HL-60 (cell line): ENCODE results near the gene PYGB.

Experiments
- DNase-seq, 2 experiments: peaks; one replicate each; pipeline ENCODE4 v3.0.0-alpha.2; 2010 to 2020; ENCODE audit warnings: low read depth in 1 of 2, low spot score in 1 of 2
- H3K27ac ChIP-seq: fragments of 250-450 bp; sonication (Bioruptor Pico); replicated peaks from 2 replicates; pipeline ENCODE4 v1.5.1; 2020; ENCODE audit warnings: mild to moderate bottlenecking, moderate library complexity
- H3K27me3 ChIP-seq: fragments of 250-450 bp; sonication (Bioruptor Pico); 2 replicates; pipeline ENCODE4 v1.5.1; 2021; ENCODE audit warnings: mild to moderate bottlenecking, moderate library complexity; ENCODE audit not compliant: insufficient read depth, poor library complexity, severe bottlenecking
- H3K4me3 ChIP-seq: replicated peaks from 2 replicates; pipeline ENCODE4 v1.5.1; 2011; ENCODE audit warnings: mild to moderate bottlenecking, control low read depth, low read length; ENCODE audit not compliant: insufficient read depth
- GABPA ChIP-seq: IDR thresholded peaks from 2 replicates; pipeline ENCODE4 v1.6.1; 2012; ENCODE audit warnings: low read depth
- POLR2AphosphoS5 ChIP-seq: IDR thresholded peaks from 2 replicates; pipeline ENCODE4 v1.6.1; 2012; ENCODE audit warnings: low read depth
- SPI1 ChIP-seq: IDR thresholded peaks from 2 replicates; pipeline ENCODE4 v1.6.1; 2012; ENCODE audit warnings: low read depth, mild to moderate bottlenecking, borderline replicate concordance
- TF ChIP-seq, protein P1 (sequence below): IDR thresholded peaks from one replicate; pipeline ENCODE4 v1.5.1; 2011; ENCODE audit warnings: low read length, control low read depth, inconsistent platforms; ENCODE audit not compliant: insufficient read depth
- TF ChIP-seq, protein P2 (sequence below): IDR thresholded peaks from 2 replicates; pipeline ENCODE4 v1.6.1; 2012; ENCODE audit warnings: low read depth; ENCODE audit not compliant: insufficient replicate concordance

PYGB gene

DNA sequence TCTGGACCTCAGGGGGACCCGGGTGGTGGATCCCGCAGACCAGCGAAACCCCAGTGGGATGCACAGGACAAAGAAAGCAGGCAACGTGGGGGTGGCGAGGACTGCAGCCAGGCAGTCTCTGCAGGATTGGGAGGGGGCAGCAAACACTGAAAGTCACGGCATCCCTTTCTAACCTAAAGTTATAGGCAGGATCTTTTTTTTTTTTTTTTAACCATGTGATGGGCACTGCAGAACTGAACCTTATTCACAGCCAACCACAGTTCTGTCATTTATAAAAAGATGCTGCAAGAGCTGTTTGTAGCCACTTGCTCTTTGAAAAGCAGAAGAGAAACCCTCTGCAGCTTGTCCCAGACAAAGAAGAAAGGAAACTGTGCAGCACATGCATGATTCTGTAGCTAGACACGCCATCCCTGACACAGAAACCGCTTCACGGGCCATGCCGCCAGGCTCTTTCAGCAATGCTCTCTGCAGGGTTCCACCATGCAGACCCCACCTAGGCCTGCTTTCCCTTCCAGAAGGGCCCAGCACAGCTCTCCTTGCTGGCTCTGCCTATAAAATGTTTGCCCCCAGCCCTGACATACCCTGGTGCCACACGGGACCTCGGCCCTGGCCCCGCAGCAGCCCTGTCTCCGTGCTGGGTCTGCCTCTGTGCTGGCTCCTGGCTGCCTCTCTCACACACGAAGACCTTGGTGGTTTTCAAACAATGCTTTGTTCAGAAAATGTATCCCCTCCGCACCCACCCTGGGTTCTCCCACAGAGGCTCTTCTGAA is 70.8 kb downstream of the PYGB start:
- H3K27me3 ChIP-seq: no peaks in the 10 kb centered on the region
- peak; percentile 61 to 85 for DNase-seq
- TF ChIP-seq POLR2AphosphoS5 (0 out of 2 replicates have a peak, but pooled peaks have one; percentile 38), SPI1 (peak; percentile 80)
- TF ChIP-seq, protein P1, sequence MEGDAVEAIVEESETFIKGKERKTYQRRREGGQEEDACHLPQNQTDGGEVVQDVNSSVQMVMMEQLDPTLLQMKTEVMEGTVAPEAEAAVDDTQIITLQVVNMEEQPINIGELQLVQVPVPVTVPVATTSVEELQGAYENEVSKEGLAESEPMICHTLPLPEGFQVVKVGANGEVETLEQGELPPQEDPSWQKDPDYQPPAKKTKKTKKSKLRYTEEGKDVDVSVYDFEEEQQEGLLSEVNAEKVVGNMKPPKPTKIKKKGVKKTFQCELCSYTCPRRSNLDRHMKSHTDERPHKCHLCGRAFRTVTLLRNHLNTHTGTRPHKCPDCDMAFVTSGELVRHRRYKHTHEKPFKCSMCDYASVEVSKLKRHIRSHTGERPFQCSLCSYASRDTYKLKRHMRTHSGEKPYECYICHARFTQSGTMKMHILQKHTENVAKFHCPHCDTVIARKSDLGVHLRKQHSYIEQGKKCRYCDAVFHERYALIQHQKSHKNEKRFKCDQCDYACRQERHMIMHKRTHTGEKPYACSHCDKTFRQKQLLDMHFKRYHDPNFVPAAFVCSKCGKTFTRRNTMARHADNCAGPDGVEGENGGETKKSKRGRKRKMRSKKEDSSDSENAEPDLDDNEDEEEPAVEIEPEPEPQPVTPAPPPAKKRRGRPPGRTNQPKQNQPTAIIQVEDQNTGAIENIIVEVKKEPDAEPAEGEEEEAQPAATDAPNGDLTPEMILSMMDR: no peak
- H3K4me3 ChIP-seq: no peak overlapping the region
- H3K27ac ChIP-seq: peak overlapping the region; percentile 89

DNA sequence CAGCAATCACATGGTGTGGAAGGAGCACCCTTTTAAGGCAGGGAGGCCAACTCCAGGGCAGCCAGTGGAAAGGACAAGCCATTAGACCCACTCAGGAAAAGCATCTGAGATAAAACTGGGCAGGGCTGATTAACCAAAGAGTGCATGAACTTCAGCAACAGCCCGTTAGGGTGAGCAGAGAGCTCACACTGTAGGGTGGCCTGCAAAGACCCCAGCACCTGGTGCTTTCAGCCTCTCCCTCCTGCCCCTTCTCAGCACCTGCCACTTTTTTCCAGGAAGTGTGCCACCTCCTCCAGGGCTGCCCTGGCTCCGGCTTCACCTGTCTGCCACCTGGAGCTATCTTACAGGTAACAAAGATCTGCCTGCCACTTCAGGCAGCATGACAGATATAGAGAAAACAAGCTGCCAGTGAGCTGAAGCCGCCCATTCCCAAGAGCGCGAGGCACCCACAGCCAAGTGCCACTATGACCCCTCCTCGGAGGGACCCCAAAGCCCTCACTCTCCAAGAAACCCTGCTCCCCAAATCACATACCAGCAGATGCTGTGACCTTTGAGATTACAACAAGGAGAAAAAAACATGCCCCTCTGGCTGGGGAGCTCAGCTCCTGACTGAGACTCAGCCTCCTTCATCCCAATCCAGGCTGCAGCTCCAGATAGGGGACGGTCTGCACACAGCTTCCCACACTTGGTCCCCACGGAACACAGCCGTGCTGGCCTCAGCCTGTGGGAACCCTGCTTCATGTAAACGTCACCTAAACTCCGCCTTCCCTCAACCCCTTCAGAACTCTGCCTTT is 71.6 kb downstream of the PYGB start:
- Histone ChIP-seq H3K4me3 (no peak overlapping the region), H3K27ac (peak overlapping the region; percentile 89), H3K27me3 (no peaks in the 10 kb centered on the region)
- no peak for TF ChIP-seq SPI1
- TF ChIP-seq GABPA: no peak
- TF ChIP-seq, protein P2, sequence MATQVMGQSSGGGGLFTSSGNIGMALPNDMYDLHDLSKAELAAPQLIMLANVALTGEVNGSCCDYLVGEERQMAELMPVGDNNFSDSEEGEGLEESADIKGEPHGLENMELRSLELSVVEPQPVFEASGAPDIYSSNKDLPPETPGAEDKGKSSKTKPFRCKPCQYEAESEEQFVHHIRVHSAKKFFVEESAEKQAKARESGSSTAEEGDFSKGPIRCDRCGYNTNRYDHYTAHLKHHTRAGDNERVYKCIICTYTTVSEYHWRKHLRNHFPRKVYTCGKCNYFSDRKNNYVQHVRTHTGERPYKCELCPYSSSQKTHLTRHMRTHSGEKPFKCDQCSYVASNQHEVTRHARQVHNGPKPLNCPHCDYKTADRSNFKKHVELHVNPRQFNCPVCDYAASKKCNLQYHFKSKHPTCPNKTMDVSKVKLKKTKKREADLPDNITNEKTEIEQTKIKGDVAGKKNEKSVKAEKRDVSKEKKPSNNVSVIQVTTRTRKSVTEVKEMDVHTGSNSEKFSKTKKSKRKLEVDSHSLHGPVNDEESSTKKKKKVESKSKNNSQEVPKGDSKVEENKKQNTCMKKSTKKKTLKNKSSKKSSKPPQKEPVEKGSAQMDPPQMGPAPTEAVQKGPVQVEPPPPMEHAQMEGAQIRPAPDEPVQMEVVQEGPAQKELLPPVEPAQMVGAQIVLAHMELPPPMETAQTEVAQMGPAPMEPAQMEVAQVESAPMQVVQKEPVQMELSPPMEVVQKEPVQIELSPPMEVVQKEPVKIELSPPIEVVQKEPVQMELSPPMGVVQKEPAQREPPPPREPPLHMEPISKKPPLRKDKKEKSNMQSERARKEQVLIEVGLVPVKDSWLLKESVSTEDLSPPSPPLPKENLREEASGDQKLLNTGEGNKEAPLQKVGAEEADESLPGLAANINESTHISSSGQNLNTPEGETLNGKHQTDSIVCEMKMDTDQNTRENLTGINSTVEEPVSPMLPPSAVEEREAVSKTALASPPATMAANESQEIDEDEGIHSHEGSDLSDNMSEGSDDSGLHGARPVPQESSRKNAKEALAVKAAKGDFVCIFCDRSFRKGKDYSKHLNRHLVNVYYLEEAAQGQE: no peak
- TF ChIP-seq, protein P1: no peak
- no peak for TF ChIP-seq POLR2AphosphoS5
- DNase-seq: no peak

DNA sequence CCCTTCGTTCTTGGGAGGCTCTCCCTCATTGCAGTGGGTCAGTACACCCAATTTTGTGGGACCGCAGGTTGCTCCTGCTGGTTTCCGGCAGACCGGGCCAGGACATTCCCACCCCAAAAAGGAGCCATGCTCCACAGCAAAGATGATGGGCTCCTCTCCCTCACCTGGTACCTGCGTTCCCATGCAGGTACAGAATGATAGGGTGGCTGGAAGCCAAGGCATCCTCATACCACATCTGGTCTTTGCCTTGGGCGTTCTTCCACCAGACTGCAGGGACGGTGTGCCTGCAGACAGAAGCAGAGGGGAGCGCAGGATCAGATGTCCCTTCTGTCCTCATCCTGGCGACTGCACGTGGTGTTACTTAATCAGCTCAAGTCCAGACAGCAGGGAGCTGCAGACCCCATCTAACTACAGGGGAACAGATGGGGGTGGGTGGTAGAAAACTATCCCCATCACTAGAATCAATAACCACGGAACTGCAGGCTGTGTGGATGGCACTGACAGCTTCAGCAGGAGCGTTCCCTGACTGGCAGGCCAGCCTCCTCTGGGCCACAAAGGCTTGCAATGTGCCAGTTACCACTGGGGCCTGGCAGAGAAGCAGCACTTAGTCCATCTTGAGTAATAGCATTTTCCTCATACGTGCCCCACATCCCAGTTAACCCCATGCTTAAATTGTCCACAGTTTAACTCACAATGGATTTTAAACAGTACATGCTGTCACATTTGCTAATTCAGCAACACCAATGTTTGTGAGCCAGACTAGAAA is 72.3 kb downstream of the PYGB start:
- TF ChIP-seq, protein P2: no peak
- TF ChIP-seq GABPA (no peak), POLR2AphosphoS5 (no peak), SPI1 (no peak)
- TF ChIP-seq, protein P1: no peak
- Histone ChIP-seq H3K27me3 (no peaks in the 10 kb centered on the region), H3K4me3 (no peak overlapping the region), H3K27ac (no peak overlapping the region)
- DNase-seq: no peak
